ENCODE measurements around the gene RSBN1.

- TF ChIP-seq CTCF (IDR thresholded peaks at IDR 0.05 in 2 of 3, conservative IDR thresholded peaks at IDR 0.05 in 1 of 3; ENCODE audit: borderline replicate concordance in 1 of 3, insufficient read depth in 1 of 3, low read depth in 2 of 3, low read length in 2 of 3) (no peak), POLR2A (IDR thresholded peaks at IDR 0.05; ENCODE audit: borderline replicate concordance, extremely low read depth, insufficient read depth, insufficient read length) (no peak), SIN3A (IDR thresholded peaks at IDR 0.05; ENCODE audit: low read depth) (no peak)
Measured at GRCh38 chr1:113805256-113805531, 7.1 kb downstream of the RSBN1 start.
